OCI-LY7 (cell line): Measurements from ENCODE around the gene MFAP1. TPM values are rescaled to one million over a fixed set of nuclear protein-coding genes. Genes with fewer than 3 reads are reported as not detected.

Experiments
- microRNA-seq: library from miRNA; unstranded; fragments of <30 nt; microRNA quantifications from one replicate; pipeline ENCODE4 v1.2.0, GENCODE V29; 2022; ENCODE audit warnings: borderline replicate concordance
- small RNA-seq: library from RNA; depleted of rRNA; stranded (forward); fragments of <200 nt; gene quantifications from one replicate; pipeline ENCODE3, GENCODE V24; 2014
- total RNA-seq, 2 experiments: library from RNA; depleted of rRNA in 1 of 2; stranded (reverse); fragments of >200 nt in 1 of 2; shearing (Covaris generic) in 1 of 2; gene quantifications; 2 replicates each; pipeline ENCODE4 v1.2.3, GENCODE V29; 2014 to 2022

The MFAP1 gene
- total RNA-seq, 2 experiments from 2014 or later = 25.3 to 72.1 TPM

Small RNA genes within 50 kb of the gene (microRNA-seq; reads per million reads assigned to microRNA genes)
- not detected for gene MIR1282

Small RNA genes within 50 kb of the gene (small RNA-seq; reads per million reads assigned to genes)
- not detected for gene MIR1282
- not detected for gene RF00019

Other genes starting within 250 kb of the MFAP1 start
- 67.5 and 70.2 TPM in 2 replicates for gene PPIP5K1, start 234.5 kb downstream of the MFAP1 start, total RNA-seq (2014; rRNA removed; shearing (Covaris generic))
- 89.5 and 89.8 TPM in 2 replicates for gene PPIP5K1, start 234.5 kb downstream of the MFAP1 start, total RNA-seq (2022)
- 0.25 and 0.51 TPM in 2 replicates for gene CKMT1B, start 230.7 kb downstream of the MFAP1 start, total RNA-seq (2014; rRNA removed; shearing (Covaris generic))
- 3.8 and 4.1 TPM in 2 replicates for gene CKMT1B, start 230.7 kb downstream of the MFAP1 start, total RNA-seq (2022)
- gene STRC, start 205.9 kb downstream of the MFAP1 start, total RNA-seq (2014; rRNA removed; shearing (Covaris generic)) = 1.8 and 2.1 TPM in 2 replicates
- 1.5 and 1.8 TPM in 2 replicates for gene STRC, start 205.9 kb downstream of the MFAP1 start, total RNA-seq (2022)
- gene CATSPER2, start 175.8 kb downstream of the MFAP1 start, total RNA-seq (2014; rRNA removed; shearing (Covaris generic)) = 15.3 and 34.7 TPM in 2 replicates
- gene CATSPER2, start 175.8 kb downstream of the MFAP1 start, total RNA-seq (2022) = 13.9 and 17.0 TPM in 2 replicates
- gene CKMT1A, start 130.8 kb downstream of the MFAP1 start, total RNA-seq (2014; rRNA removed; shearing (Covaris generic)) = 0.16 and 0.28 TPM in 2 replicates
- gene CKMT1A, start 130.8 kb downstream of the MFAP1 start, total RNA-seq (2022) = 4.0 and 6.1 TPM in 2 replicates
- 79.1 and 82.1 TPM in 2 replicates for gene PDIA3, start 78.3 kb downstream of the MFAP1 start, total RNA-seq (2014; rRNA removed; shearing (Covaris generic))
- 243 and 293 TPM in 2 replicates for gene PDIA3, start 78.3 kb downstream of the MFAP1 start, total RNA-seq (2022)
- gene ELL3, start 47.7 kb downstream of the MFAP1 start, total RNA-seq (2014; rRNA removed; shearing (Covaris generic)) = 296 and 306 TPM in 2 replicates
- gene ELL3, start 47.7 kb downstream of the MFAP1 start, total RNA-seq (2022) = 116 and 134 TPM in 2 replicates
- gene SERF2, start 32.4 kb downstream of the MFAP1 start, total RNA-seq (2014; rRNA removed; shearing (Covaris generic)) = 581 and 622 TPM in 2 replicates
- gene SERF2, start 32.4 kb downstream of the MFAP1 start, total RNA-seq (2022) = 1,328 and 1,370 TPM in 2 replicates
- gene SERINC4, start 24.5 kb downstream of the MFAP1 start, total RNA-seq (2014; rRNA removed; shearing (Covaris generic)) = 0.23 and 0.60 TPM in 2 replicates
- 1.1 and 1.9 TPM in 2 replicates for gene SERINC4, start 24.5 kb downstream of the MFAP1 start, total RNA-seq (2022)
- gene HYPK, start 24.1 kb downstream of the MFAP1 start, total RNA-seq (2014; rRNA removed; shearing (Covaris generic)) = 16.1 and 25.0 TPM in 2 replicates
- 48.9 and 53.6 TPM in 2 replicates for gene HYPK, start 24.1 kb downstream of the MFAP1 start, total RNA-seq (2022)
- gene WDR76, start 2.3 kb upstream of the MFAP1 start, total RNA-seq (2014; rRNA removed; shearing (Covaris generic)) = 126 and 139 TPM in 2 replicates
- gene WDR76, start 2.3 kb upstream of the MFAP1 start, total RNA-seq (2022) = 170 and 186 TPM in 2 replicates